GM21737 (cell line): ENCODE results near the gene LINC01488.

Source experiments
- ATAC-seq: cut with Tn5 transposase; IDR thresholded peaks from one replicate; pipeline ENCODE4 v1.9.1; 2021; ENCODE audit warnings: mild to moderate bottlenecking, moderate library complexity; ENCODE audit not compliant: unreplicated experiment

Gene LINC01488

DNA sequence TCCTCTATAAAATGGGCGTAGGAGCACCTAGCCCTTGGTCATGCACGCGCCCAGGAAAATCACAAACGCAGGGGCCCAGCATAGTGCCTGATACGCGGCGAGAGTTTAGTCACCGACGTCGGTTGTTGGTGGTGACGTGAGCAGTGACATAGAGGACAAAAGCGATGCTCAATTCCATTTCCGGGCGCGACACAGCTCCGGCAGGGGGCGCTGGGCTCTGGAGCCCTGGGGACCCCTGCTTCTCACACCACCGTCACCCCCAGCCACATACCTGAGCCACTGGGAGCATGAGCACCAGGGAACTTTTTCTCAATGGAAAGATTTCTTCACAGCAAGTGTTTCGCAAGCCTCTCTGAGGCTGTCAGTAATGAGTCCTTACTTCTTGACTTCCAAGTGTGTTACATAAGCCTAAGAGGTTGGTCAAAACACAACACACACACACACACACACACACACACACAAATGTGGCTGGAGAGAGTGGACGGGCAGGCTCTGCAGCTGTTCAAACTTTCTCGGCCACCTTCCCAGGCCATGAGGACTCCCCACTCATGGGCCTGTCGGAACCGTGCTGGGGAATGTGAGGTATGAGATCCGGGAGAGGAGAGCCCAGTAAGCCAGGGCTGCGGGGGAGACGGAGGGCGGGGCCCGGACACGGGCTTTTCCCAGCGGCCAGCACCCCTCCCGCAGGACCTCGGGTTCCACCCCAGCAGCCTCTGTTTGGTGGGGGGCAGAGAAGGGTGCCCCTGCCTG is 36.9 kb upstream of the LINC01488 start:
- no peak for ATAC-seq

DNA sequence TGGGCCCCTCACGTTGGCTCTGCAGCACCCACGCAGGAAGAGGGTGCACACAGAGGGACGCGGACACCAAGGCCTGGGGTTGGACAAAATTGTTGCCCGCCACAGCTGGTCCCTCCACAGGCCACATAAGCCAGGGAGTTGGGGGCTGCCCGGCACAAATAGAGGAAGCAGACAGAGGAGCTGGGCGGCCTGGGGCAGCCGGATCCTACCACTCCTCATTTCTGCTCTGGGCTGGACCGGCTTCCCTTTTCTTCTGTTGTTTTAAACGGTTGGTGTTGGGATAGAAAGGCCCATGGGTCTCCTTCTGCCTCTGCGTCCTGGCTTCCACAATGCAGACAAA is 36.4 kb upstream of the LINC01488 start:
- no peak for ATAC-seq

DNA sequence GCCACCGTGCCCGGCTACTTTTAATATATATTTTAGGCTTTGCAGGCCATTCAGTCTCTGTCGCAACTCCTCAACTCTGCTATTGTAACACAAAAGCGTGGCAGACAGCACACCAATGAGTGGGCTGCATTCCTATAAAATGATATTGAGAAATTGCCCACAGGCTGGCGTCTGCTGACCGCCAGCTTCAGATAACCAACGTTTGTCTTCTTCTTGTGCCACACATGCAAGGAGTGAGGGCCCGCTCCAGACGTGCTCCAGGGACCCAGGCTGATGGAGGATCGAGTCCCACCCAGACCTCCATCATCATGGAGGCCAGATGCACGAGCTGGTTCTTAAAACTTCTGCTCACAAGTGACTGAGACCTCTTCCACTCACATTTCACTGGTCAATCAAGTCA is 35.4 kb upstream of the LINC01488 start:
- ATAC-seq, result no peak

DNA sequence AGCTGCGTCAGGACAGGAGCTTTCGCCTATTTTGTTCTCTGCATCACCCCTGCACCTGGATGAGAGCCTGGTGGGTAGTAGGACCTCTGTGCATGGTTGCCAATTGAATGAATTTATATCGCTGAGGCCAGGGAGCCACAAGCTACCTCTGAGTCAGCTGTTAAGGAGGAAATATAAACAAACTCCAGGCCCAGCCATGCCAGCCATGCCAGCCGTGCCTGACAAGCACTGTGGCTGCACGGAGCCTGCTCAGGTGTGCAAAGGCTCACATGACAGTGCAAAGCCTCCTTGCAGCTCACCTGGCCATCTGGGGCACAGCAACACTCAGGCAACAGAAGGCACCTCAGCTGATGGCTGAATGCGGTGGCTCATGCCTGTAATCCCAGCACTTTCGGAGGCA is 33.7 kb upstream of the LINC01488 start:
- ATAC-seq, result no peak

DNA sequence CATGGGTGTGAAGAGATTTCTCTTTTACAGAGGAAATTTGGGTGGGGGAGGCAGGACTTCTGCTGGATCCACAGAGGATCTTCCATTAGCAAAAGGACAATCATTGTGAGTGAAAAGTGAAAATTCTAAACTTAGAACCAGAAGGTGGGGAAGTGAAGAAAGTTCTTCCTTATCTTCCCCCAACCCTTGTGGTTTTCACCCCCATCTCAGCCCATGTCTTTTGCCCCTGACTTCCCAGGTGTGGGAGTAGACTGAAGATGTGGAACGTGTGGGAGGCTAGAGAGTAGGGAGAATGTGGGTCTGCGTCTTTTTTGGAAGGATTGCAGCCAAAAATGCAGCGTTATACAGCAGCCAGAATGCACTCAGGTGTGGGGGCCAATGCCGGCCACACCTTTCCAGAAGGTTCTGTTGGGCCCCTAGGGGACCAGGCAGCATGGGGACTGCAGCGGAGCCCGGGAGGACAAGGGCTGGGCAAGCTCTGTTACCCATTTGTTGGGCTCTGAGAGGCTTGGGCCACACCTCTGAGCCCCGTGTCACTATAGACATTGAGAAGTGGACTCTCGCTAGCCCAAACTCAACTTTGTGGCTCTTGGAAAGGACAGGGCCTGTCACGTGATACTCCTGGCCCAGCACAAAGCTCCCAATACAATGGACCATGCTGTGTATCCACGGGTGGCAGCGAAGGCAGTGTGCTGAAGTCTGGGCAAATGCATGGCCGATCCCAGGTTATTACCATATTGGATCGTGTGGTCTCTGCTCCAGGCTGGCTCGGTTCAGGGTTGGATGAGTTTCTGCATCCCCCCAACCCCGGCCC is 32.8 kb upstream of the LINC01488 start:
- no peak for ATAC-seq

DNA sequence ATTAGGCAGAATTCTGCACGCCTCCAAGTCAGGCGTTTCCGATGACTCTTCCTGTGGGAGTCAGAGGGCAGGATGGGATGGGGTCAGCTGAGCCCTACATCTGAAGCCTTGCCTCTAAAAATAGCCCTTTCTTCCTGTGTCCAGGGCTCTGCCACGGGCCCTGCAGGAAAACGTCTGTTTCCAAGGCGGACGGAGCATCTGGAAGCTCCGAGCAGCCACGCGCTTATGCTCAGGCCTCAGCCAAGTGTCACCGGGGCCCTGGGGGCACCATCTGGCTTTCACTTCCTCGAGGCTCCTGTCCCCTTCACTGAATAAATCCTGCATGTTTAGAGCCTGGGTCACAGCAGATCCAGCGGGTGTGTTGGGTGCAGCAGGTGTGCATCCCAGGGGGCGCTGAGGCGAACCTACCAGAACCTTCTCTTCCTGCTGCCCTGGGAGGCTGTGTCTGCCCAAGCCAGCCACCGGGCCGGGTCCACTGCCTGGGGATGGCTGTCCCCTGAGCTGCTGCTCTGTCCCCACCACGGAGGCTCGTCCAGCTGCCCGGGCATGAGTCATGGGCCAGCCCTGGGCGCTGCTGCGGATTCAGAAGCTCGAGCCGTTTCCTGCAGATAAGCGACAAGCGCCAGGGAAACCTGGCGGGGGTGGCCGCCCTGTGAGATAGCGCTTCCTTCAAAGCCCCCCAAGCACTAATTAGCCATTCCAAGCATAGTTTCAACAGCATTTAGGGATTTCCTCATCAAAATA is 32.0 kb upstream of the LINC01488 start:
- ATAC-seq, result no peak

DNA sequence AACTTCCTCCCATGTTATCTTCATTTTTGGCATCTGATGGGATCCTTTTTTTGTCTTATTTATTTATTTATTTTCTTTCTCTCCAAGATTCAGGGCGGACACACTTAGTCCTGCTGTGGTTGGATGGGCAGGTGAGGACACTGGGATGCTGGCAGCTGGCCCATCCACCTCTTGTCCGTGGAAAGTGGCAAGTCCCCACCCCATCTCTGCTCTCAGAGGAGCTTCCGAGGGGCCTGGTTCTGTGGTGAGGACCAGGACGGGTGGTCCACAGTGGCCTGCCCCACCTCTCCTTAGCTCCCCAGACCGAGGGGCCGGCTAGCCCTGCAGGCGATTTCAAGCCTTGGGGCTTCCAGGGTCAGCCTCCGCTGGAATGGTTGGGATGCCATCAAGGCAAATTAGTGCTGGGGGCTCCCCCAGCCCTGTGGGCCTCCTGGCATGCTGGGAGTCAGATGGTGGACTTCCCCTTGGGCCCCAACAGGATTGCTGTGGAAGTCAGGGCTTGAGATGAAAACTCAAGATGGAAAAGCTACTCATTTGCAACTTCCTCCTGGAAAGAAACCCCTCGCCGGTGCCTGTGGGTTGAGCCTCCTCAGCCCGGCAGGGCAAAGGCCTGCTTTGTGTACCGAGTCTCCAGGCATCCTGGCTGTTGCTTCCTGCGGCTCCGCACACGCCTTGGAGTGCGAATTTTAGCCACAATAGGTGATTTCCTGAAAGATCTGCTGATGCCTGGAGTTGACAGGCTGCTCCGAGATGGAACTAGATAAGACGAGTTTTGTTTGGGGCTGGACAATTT is 31.2 kb upstream of the LINC01488 start:
- ATAC-seq, result no peak

DNA sequence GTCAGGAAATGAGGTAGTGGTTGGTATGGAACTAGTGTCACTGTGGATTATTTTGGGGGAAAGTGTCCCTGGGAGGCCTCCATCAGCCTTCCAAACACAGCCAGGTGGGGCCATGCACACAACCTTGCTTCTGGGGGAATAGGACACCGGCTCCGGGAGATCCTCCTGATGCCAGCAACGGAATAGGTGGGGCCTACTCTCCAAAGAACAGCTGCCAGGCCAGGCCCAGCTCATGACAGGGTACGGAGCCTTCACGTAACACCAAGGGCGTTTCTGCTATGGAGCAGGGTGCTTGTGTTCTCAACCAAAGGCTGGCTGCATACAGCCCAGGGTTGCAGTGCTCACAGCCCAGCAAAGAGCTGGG is 30.6 kb upstream of the LINC01488 start:
- no peak for ATAC-seq

DNA sequence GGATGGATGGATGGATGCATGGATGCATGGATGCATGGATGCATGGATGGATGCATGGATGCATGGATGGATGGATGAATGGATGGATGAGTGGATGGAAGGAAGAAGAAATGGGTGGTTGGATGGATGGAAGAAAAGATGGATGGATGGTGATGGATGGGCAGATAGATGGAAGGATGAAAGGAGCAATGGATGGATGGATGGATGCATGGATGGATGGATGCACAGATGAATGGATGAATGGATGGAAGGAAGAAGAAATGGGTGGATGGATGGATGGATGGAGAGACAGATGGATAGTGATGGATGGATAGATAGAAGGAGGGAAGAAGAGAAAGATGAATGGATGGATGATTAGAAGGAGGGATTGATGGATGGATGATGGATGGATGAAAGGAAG is 30.2 kb upstream of the LINC01488 start:
- ATAC-seq, result no peak

DNA sequence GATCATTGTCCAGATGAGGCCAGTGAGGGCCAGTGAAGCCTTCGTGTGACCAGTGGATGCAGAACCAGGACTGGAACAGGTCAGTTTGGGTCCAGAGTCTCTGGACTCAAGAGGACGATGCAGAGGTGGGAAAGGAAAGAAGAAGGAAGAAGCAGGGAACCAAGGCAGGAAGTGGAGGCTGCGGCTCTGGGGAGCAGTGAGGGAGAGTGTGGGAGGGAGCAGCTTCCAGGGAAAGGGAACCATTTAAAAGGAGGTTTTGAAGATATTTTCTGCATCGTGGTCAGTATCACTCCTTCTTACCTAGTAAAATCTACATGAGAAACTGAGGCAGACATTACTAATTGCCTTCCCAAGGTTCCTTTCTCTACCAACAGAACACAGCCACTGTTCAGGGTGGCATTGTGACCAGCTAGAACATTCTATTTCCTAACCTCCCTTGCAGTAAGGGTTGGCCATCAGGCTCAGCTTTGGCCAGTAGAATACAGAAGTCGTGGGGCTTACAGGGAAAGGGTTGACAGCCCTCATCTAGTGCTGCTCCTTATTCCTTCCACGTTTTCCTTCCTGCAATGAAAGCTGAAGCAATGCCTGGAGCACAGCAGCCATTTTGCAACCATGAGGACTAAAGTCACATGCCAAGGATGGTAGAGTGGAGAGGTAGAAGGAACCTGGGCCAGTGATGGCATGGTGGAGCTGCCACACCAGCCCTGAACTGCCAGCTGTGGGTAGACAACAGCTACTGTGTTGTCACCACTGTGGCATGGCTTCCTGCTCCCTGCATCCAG is 29.1 kb upstream of the LINC01488 start:
- no peak for ATAC-seq

DNA sequence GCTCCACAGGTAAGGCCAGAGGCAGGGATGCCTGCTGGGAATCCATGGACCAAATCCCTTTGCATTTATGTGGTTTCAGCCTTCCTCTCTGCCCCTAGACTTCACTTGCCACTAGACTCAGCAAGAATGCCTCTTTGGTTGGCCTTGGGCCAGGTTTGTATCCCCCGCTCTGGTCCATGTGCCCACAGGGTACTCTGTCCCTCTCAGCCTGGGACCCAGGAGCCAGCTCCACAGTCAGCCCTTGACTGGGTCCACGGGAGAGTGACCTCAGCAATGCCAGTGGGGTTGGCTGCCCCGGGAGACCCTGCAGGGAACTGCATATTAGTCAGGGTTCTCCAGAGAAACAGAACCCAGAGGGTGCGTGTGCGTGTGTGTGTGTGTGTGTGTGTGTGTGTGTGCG is 28.3 kb upstream of the LINC01488 start:
- no peak for ATAC-seq

DNA sequence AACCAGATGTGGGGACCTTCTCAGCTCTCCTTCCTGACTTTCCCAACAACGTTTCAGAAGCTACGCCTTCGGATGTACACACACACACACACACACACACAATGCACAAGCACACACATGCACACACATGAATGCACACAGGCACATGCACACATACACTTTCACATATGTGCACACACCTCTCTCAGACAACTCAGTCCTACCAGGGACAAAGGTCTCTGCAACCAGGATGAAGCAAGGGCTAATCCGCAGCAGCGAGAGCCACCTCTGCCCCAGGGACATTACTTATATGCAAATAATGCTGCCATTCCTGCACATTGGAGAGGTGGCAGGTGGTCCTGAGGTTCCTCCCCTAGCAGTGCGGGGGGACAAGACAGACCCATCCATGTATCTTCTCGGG is 27.4 kb upstream of the LINC01488 start:
- no peak for ATAC-seq

DNA sequence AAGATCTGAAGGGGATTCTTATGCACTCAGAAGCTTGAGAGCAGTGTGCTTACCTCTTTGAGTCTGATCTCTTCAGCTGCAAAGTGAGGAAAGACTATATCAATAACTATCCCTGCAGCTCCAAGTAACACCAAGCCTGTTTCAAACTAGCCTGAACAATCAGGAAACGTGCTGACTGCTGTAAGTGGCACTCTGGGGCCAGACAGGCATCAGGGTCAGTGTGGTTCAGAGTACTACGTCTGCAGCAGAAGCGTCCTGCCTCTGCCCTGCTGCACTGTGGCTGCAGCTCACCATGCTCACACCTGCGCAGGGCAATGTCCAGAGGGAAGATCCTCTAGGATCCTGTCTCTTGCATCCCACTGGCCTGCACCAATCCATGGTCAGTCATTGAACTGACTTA is 25.5 kb upstream of the LINC01488 start:
- no peak for ATAC-seq

DNA sequence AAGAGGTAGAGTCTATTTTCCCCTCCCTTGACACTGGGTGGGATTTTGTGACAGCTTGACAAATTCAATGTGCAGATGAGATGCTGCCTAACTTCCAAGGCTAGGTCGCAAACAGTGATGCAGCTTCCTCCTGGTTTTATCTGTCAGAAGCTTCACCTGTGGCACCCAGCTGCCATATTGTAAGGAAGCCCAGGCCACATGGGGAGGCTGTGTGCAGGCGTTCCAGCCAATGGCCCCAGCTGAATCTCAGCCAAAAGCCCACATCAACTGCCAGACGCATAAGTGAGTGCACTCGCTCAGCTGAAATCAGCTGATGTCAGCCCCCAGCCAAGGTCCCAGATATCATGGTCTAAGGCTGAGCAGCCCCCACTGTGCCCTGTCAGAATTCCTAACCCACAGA is 24.8 kb upstream of the LINC01488 start:
- ATAC-seq, result no peak

DNA sequence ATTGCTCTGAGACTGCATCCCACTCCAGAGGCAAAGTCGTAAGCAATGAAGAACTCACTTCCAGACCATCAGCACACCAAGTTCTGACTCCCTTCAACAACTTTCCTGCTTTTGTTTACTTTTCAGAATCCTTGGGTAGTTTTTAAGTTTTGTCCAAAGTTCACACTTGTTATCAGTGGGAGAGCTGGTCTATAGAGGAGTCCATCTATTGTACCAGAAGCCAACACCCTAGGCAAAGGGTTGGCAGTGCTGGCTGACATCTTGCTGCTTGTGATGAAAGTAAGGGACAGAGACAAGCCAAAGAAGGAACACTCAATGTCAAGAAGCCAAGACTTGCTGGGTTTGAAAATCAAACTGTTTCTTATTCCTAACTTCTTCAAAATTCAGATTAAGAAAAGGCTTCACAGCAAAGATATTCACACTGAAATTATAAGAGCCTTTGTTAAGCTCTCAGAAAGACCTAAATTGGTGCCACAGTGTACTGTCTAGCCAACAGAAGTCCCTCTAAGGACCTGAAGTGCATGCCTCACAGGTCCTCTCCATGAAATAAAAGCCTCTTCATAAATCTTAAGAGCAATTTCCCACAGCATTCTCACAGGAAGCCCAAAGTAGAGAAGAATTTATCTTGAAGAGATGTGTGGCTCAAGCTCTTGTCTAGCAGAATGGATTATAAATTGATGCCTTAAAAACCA is 21.5 kb upstream of the LINC01488 start:
- ATAC-seq, result no peak

DNA sequence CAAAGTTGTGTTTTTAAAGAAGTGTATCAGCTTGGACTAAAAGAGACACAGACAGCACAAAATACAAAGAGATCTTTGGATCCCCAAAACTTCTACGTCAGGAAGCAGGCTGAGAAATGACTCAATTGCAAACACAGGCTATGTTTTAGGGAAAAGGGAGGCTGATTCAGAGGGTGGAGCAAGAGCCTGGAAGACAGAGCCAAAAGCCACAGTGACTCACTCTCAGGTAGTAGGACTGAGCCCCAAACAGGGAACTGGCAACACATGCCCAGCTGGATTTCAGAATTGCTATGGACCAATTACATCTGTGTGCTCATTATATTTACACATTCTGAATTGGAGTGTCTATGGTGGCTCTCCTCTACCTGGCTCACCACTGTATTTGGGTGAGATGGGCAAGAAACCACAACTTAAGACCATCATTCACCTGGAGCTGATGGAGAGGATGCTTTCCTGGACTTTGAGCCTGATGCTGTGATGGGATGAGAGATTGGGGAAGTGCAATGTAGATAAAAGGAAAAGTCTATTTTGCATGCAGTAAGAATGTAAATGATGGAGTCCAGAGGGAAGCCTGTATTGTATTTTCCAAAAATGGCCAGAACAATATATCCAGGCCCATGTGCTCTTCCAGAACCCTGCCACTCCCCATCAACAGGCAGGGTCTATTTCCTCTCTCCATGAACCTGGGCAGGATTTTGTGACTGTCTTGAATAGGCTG is 20.8 kb upstream of the LINC01488 start:
- ATAC-seq, result no peak

DNA sequence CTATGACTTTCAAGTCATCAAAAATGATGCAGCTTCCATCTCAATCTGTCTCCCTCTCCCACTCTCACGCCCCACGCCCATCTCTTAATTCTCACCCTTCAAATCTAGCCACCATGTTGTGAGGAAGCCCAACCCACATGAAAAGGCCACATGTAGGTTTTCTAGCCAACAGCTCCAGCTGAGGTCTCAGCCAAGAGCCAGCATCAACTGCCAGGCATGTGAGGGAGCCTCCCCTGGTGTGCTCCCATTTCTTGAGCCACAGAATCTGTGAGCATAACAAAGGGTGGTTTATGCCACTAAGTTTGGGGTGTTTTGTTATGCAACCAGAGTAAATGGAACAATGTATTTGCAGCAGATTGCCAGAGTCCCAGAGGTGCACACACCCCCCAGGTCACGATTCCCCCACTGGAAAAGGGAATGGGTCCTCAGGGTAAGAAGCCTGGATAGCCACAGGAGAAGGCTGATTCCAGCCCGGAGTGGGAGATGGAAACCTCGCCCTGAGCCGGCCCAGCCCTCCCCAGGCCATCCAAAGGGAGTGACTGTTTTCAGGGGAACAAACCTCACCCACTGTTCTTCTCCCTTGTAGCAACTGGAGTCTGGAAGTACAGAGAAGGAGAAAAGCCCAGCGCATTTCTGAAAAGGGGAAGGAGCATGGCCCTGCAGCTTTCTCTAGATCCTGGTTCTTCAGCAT is 20.0 kb upstream of the LINC01488 start:
- ATAC-seq, result no peak

DNA sequence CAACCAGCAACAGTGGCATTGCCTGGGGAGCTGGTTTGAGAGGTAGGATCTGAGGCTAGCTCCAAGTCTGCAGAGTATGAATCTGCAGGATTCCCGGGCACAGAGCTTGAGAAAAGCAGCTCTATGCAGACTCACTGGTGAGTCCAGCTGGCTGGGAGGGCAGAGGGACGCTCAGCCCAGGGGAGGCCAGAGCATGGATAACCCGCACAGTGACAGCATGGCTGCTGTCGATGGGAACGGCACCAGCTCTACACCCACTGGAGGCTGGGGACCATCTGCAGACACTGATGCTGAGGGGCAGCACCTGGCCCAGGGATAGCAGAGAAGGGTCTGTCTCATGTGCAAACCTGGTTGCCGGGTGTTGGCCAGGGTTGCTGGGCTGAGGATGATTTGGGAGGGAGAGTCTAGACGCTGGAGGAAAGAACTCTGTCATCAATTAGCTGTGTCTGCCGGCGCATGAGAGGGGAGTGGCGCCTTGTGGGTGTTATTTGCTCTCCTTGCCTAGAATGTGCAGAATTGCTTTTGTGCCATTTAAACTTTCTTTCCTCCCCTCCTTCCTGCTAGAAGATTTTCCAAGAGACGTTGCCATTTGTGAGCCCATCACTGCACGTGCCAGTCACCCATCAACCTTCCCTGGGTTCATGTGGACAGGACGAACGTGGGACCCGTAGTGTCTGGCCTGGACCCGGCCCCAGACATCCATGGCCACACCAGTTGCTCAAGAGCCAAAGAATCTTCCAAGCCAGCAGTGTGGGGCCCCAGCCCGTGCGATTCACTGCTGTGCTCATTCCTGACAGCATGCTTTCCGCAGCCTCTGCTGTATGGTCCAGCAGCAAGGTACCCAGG is 19.1 kb upstream of the LINC01488 start:
- ATAC-seq, result no peak
